NT2/D1 (cell line): ENCODE data around the gene PACSIN2.

Experiments used
- DNase-seq: peaks from one replicate; pipeline ENCODE4 v3.0.0-alpha.2; 2011; ENCODE audit warnings: low read depth, low spot score
- H3K27me3 ChIP-seq: 2 replicates; pipeline ENCODE4 v1.6.0; 2011; ENCODE audit warnings: mild to moderate bottlenecking; ENCODE audit not compliant: insufficient read length, insufficient read depth
- H3K36me3 ChIP-seq: 2 replicates; pipeline ENCODE4 v1.6.1; 2011; ENCODE audit warnings: mild to moderate bottlenecking, low read length, mixed read lengths; ENCODE audit not compliant: insufficient read depth, insufficient read length
- H3K4me1 ChIP-seq: 2 replicates; pipeline ENCODE4 v1.5.1; 2011; ENCODE audit not compliant: insufficient read depth, insufficient read length
- H3K4me3 ChIP-seq: 2 replicates; pipeline ENCODE4 v1.5.1; 2011; ENCODE audit warnings: low read depth; ENCODE audit not compliant: insufficient read length
- H3K9ac ChIP-seq: 2 replicates; pipeline ENCODE4 v1.6.0; 2011; ENCODE audit warnings: low read depth; ENCODE audit not compliant: insufficient read length
- H3K9me3 ChIP-seq: 2 replicates; pipeline ENCODE4 v1.5.1; 2011; ENCODE audit warnings: mild to moderate bottlenecking, low read length; ENCODE audit not compliant: insufficient read depth
- SUZ12 ChIP-seq: IDR thresholded peaks from 2 replicates; pipeline ENCODE4 v1.6.1; 2011; ENCODE audit not compliant: insufficient read length, insufficient read depth; ENCODE audit errors: extremely low read depth
- YY1 ChIP-seq: IDR thresholded peaks from 2 replicates; pipeline ENCODE4 v1.6.1; 2011; ENCODE audit not compliant: insufficient read length, insufficient read depth
- ZNF274 ChIP-seq: IDR thresholded peaks from 2 replicates; pipeline ENCODE4 v1.6.1; 2011; ENCODE audit warnings: mild to moderate bottlenecking, low read depth, low read length

The PACSIN2 gene

GRCh38 chr22:42906605-42907348 lies 108.2 kb downstream of the PACSIN2 start:
- TF ChIP-seq ZNF274, result no peak
- no peak for TF ChIP-seq SUZ12
- no peak for TF ChIP-seq YY1

DNA sequence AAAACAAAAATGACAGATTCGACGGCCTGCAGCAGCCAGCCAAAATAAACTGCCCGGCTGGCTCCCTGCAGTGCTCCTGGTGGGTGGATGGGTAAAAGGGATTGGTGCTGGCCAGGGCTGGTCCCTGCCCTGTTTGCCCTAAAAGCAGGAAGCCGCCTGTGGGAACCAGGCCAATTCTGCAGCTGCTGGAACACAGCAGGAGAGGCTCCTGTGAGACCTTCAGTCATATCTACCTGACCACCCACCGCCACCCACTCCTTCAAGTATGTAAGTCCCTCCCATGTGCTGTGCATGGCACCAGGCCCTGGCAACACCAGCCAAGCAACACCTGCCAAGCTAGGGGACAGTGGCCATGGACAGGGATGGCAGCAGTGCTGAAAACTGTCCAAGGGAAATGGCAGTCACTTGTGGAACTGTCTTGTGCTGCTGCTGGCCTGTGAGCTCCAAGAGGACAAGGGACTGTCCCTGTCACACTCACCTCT lies 109.2 kb downstream of the PACSIN2 start:
- TF ChIP-seq SUZ12 (no peak), YY1 (no peak)
- no peaks in the 10 kb centered on the region for H3K9me3 ChIP-seq
- H3K36me3 ChIP-seq, result peaks cover 60% of the 10 kb centered on the region
- H3K27me3 ChIP-seq, result no peaks in the 10 kb centered on the region
- DNase-seq, result no peak
- peaks cover 6% of the 10 kb centered on the region for H3K4me1 ChIP-seq
- no peak overlapping the region for H3K9ac ChIP-seq
- H3K4me3 ChIP-seq, result no peak overlapping the region

More at GRCh38 chr22:42906605-42907348, 108.2 kb downstream of the PACSIN2 start:
- Histone ChIP-seq H3K4me1 (peaks cover 6% of the 10 kb centered on the region), H3K36me3 (peaks cover 56% of the 10 kb centered on the region), H3K27me3 (no peaks in the 10 kb centered on the region), H3K9me3 (no peaks in the 10 kb centered on the region), H3K4me3 (no peak overlapping the region), H3K9ac (no peak overlapping the region)
- DNase-seq, result no peak

DNA sequence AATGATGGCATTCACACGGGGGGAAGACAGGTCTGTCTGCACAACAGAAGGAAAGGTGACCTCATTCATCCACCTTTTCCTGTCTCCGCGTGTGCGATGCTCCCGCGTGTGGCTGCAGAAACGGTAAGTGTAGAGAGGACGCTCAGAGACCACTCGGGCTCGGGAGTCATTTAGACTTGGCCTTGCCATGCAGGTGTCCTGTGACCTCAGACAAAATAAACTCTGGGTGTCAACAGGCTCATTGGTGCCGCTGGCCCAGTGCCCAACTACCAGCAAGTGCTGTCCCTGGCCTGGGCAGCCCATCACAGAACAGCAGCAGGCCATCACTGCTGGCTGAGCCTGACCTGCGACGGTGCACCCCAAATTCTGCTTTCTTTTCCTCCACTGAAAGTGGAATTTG lies 109.7 kb downstream of the PACSIN2 start:
- Histone ChIP-seq H3K27me3 (no peaks in the 10 kb centered on the region), H3K4me1 (peaks cover 6% of the 10 kb centered on the region), H3K4me3 (no peak overlapping the region), H3K9ac (no peak overlapping the region), H3K9me3 (no peaks in the 10 kb centered on the region), H3K36me3 (peaks cover 57% of the 10 kb centered on the region)
- no peak for DNase-seq
- TF ChIP-seq YY1 (no peak), ZNF274 (no peak), SUZ12 (no peak)

- DNase-seq, result no peak
- H3K27me3 ChIP-seq, result no peaks in the 10 kb centered on the region
- H3K9ac ChIP-seq, result no peak overlapping the region
- no peaks in the 10 kb centered on the region for H3K9me3 ChIP-seq
- TF ChIP-seq YY1, result no peak
- TF ChIP-seq SUZ12, result no peak
- TF ChIP-seq ZNF274, result no peak
- H3K36me3 ChIP-seq, result peaks cover 51% of the 10 kb centered on the region
- peaks cover 6% of the 10 kb centered on the region for H3K4me1 ChIP-seq
- no peak overlapping the region for H3K4me3 ChIP-seq
These were observed 110.9 kb downstream of the PACSIN2 start for GRCh38 chr22:42904050-42904449.

GRCh38 chr22:42902875-42903510 lies 112.0 kb downstream of the PACSIN2 start:
- no peak overlapping the region for H3K9ac ChIP-seq
- H3K27me3 ChIP-seq, result no peaks in the 10 kb centered on the region
- peaks cover 48% of the 10 kb centered on the region for H3K36me3 ChIP-seq
- H3K9me3 ChIP-seq, result no peaks in the 10 kb centered on the region
- peaks cover 6% of the 10 kb centered on the region for H3K4me1 ChIP-seq
- no peak for DNase-seq
- TF ChIP-seq ZNF274 (no peak), YY1 (no peak), SUZ12 (no peak)
- no peak overlapping the region for H3K4me3 ChIP-seq

- no peak overlapping the region for H3K9ac ChIP-seq
- peaks cover 40% of the 10 kb centered on the region for H3K36me3 ChIP-seq
- H3K27me3 ChIP-seq, result no peaks in the 10 kb centered on the region
- no peaks in the 10 kb centered on the region for H3K9me3 ChIP-seq
- no peak for TF ChIP-seq ZNF274
- TF ChIP-seq SUZ12, result no peak
- no peak for TF ChIP-seq YY1
- no peak overlapping the region for H3K4me3 ChIP-seq
- peaks cover 6% of the 10 kb centered on the region for H3K4me1 ChIP-seq
- DNase-seq, result no peak
These were observed 113.0 kb downstream of the PACSIN2 start for GRCh38 chr22:42901790-42902508.

DNA sequence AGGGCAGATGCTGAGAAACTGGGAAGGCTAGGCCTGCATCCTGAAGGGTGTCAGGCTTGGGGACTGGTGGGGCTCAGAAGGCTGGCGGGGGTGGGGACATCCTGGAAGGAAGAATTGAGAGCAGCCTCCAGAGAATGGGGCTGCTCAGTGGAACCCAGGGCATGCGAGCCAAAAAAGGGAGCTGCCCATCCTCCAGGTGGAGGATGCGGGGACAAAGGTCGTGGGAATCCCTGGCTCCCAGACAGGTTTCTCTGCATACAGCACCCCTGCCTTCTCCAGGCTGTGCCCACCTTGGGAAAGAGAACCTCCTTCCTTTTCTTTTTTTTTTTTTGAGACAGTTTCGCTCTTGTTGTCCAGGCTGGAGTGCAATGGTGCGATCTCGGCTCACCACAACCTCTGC lies 117.0 kb downstream of the PACSIN2 start:
- Histone ChIP-seq H3K9me3 (no peaks in the 10 kb centered on the region), H3K4me1 (no peaks in the 10 kb centered on the region), H3K27me3 (no peaks in the 10 kb centered on the region), H3K9ac (no peak overlapping the region), H3K36me3 (peaks cover 26% of the 10 kb centered on the region), H3K4me3 (no peak overlapping the region)
- no peak for TF ChIP-seq SUZ12
- TF ChIP-seq ZNF274, result no peak
- no peak for TF ChIP-seq YY1
- no peak for DNase-seq
